T-helper 9 cell (primary cell): ENCODE measurements around the gene ADCY2.
A peak's percentile ranks its signal among the peaks of the same experiment; 100 is the strongest.

Experiments
- DNase-seq: peaks from one replicate; pipeline ENCODE4 v3.0.0-alpha.2; 2020

Gene ADCY2

GRCh38 chr5:7849681-7850394 lies 453.9 kb downstream of the ADCY2 start:
- no peak for DNase-seq

GRCh38 chr5:7850395-7851239 lies 454.7 kb downstream of the ADCY2 start, which contains the start of gene CFAP90:
Gene CFAP90 (minus strand): TSS chr5:7851133. CDS start chr5:7851021, 112 bp downstream.
- peak; percentile 47 for DNase-seq

GRCh38 chr5:7851240-7851592 lies 455.3 kb downstream of the ADCY2 start:
- DNase-seq = no peak

- no peak for DNase-seq
Observed at GRCh38 chr5:7851617-7852289, 455.8 kb downstream of the ADCY2 start.

GRCh38 chr5:7852542-7852941 lies 456.6 kb downstream of the ADCY2 start:
- no peak for DNase-seq

- no peak for DNase-seq
Observed at GRCh38 chr5:7852988-7853387, 457.1 kb downstream of the ADCY2 start.

GRCh38 chr5:7855611-7856010 lies 459.7 kb downstream of the ADCY2 start:
- no peak for DNase-seq

GRCh38 chr5:7856855-7857254 lies 460.9 kb downstream of the ADCY2 start:
- no peak for DNase-seq

GRCh38 chr5:7857361-7857760 lies 461.4 kb downstream of the ADCY2 start:
- DNase-seq = no peak

GRCh38 chr5:7857926-7858632 lies 462.1 kb downstream of the ADCY2 start:
- no peak for DNase-seq

GRCh38 chr5:7866196-7866595 lies 470.3 kb downstream of the ADCY2 start:
- no peak for DNase-seq

GRCh38 chr5:7867260-7867659 lies 471.3 kb downstream of the ADCY2 start:
- DNase-seq = no peak

- no peak for DNase-seq
Observed at GRCh38 chr5:7868427-7868772, 472.5 kb downstream of the ADCY2 start.

- peak; percentile 83 for DNase-seq
Observed at GRCh38 chr5:7868773-7869473, 473.0 kb downstream of the ADCY2 start, which contains the start of the genes FASTKD3 and MTRR. Gene FASTKD3 (minus strand): TSS chr5:7869031. CDS start chr5:7868083, 948 bp downstream. Gene MTRR (plus strand): TSS chr5:7869148. CDS start chr5:7870795, 1,647 bp downstream.

- DNase-seq = peak; percentile 18
Observed at GRCh38 chr5:7869474-7870136, 473.7 kb downstream of the ADCY2 start.

- DNase-seq = no peak
Observed at GRCh38 chr5:7871653-7872052, 475.7 kb downstream of the ADCY2 start.

GRCh38 chr5:7872517-7873130 lies 476.7 kb downstream of the ADCY2 start:
- DNase-seq = no peak

GRCh38 chr5:7873216-7873615 lies 477.3 kb downstream of the ADCY2 start:
- DNase-seq = no peak

- no peak for DNase-seq
Observed at GRCh38 chr5:7874639-7875038, 478.7 kb downstream of the ADCY2 start.

- no peak for DNase-seq
Observed at GRCh38 chr5:7875151-7875550, 479.2 kb downstream of the ADCY2 start.

GRCh38 chr5:7876867-7877266 lies 480.9 kb downstream of the ADCY2 start:
- DNase-seq = no peak
